ENCODE measurements around the gene HNRNPF.

HNRNPF gene

GRCh38 chr10:43421519-43421918 is 12.5 kb upstream of the HNRNPF start:
- no peak for DNase-seq

GRCh38 chr10:43421201-43421507 is 12.2 kb upstream of the HNRNPF start:
- DNase-seq: no peak

GRCh38 chr10:43420369-43421200 is 11.6 kb upstream of the HNRNPF start:
- peak in 1 of 2 experiments; percentile 32 for DNase-seq

GRCh38 chr10:43419997-43420368 is 11.0 kb upstream of the HNRNPF start:
- DNase-seq: no peak

GRCh38 chr10:43417950-43418768 is 9.2 kb upstream of the HNRNPF start:
- DNase-seq: no peak

- DNase-seq: no peak
Observed at GRCh38 chr10:43415544-43415943, 6.6 kb upstream of the HNRNPF start.

GRCh38 chr10:43411536-43411935 is 2.5 kb upstream of the HNRNPF start:
- no peak for DNase-seq

GRCh38 chr10:43410345-43410744 is 1.4 kb upstream of the HNRNPF start:
- no peak for DNase-seq

- no peak for DNase-seq
Observed at GRCh38 chr10:43409385-43410109, 561 bp upstream of the HNRNPF start.

- no peak for DNase-seq
Observed at GRCh38 chr10:43408331-43408709, 666 bp downstream of the HNRNPF start.

- no peak for DNase-seq
Observed at GRCh38 chr10:43407576-43408330, 1.2 kb downstream of the HNRNPF start.

GRCh38 chr10:43407148-43407575 is 1.8 kb downstream of the HNRNPF start:
- DNase-seq: no peak

GRCh38 chr10:43404704-43405084 is 4.3 kb downstream of the HNRNPF start:
- no peak for DNase-seq

GRCh38 chr10:43403911-43404703 is 4.9 kb downstream of the HNRNPF start:
- DNase-seq: no peak

GRCh38 chr10:43402880-43403452 is 6.0 kb downstream of the HNRNPF start:
- no peak for DNase-seq

GRCh38 chr10:43402176-43402575 is 6.8 kb downstream of the HNRNPF start:
- no peak for DNase-seq

- DNase-seq: no peak
Observed at GRCh38 chr10:43401627-43402026, 7.4 kb downstream of the HNRNPF start.

GRCh38 chr10:43399320-43400310 is 9.4 kb downstream of the HNRNPF start:
- DNase-seq: no peak

GRCh38 chr10:43398939-43399319 is 10.1 kb downstream of the HNRNPF start:
- no peak for DNase-seq

- DNase-seq: peak; percentile 33 to 58
Observed at GRCh38 chr10:43396928-43397624, 11.9 kb downstream of the HNRNPF start.
